B cell (primary cell): ENCODE data around the gene CCL19. TPM values are rescaled to one million over a fixed set of nuclear protein-coding genes. Genes with fewer than 3 reads are reported as not detected.

Source experiments
- ATAC-seq: fragments of 200-7000 bp; cut with Tn5 transposase; one replicate; pipeline ENCODE4 v1.10.0; 2021; ENCODE audit warnings: low read depth, mild to moderate bottlenecking, moderate number of reproducible peaks, moderate library complexity
- CTCF ChIA-PET: fragments of 350-600 bp; sonication (Branson Sonifier 250); formaldehyde crosslinking; loops from one replicate; lab custom pipeline; 2021; ENCODE audit warnings: antibody characterized with exemption, inconsistent platforms; lab: Charles Lee
- POLR2A ChIA-PET: fragments of 350-600 bp; sonication (Branson Sonifier 250); formaldehyde crosslinking; loops from one replicate; lab custom pipeline; 2021; ENCODE audit warnings: antibody characterized with exemption; lab: Charles Lee
- DNase-seq: peaks from one replicate; pipeline ENCODE4 v3.0.0; 2013
- H2AFZ ChIP-seq: 2 replicates; pipeline ENCODE4 v1.6.1; 2012; ENCODE audit warnings: mild to moderate bottlenecking, low read depth, low read length; ENCODE audit not compliant: insufficient read depth, poor library complexity, severe bottlenecking
- H3K27ac ChIP-seq, 2 donors: 1 replicate in 1 of 2; 2 replicates in 1 of 2; pipeline ENCODE4 v1.5.1; 2012 to 2013; ENCODE audit warnings: low read length in 2 of 2, mild to moderate bottlenecking in 2 of 2, moderate library complexity in 1 of 2
- H3K27me3 ChIP-seq, 4 experiments: fragments of 200-600 bp in 1 of 4; sonication (generic) in 1 of 4; replicated peaks in 1 of 4; 1 replicate in 2 of 4; 2 replicates in 2 of 4; pipeline versions ENCODE4 v1.6.1 to v1.7.0; 2013 to 2016; ENCODE audit warnings: low read length in 3 of 4, mild to moderate bottlenecking in 2 of 4, mixed read lengths in 1 of 4, moderate library complexity in 1 of 4; ENCODE audit not compliant: insufficient read depth in 4 of 4, control insufficient read depth in 3 of 4; ENCODE audit errors: control extremely low read depth in 1 of 4
- H3K36me3 ChIP-seq, 2 experiments: replicated peaks in 1 of 2; 1 replicate in 1 of 2; 2 replicates in 1 of 2; pipeline versions ENCODE4 v1.6.1 to v1.7.1; 2013; ENCODE audit warnings: low read length in 1 of 2; ENCODE audit not compliant: insufficient read depth in 2 of 2, control insufficient read depth in 1 of 2; ENCODE audit errors: control extremely low read depth in 1 of 2, extremely low read depth in 1 of 2
- H3K4me1 ChIP-seq, 2 donors: fragments of 200-600 bp in 1 of 2; sonication (generic) in 1 of 2; 1 replicate in 1 of 2; 2 replicates in 1 of 2; pipeline versions ENCODE4 v1.5.1 to v1.6.1; 2013 to 2017; ENCODE audit warnings: low read length in 2 of 2; ENCODE audit not compliant: control insufficient read depth in 2 of 2, insufficient read depth in 2 of 2
- H3K4me2 ChIP-seq: replicated peaks from 2 replicates; pipeline ENCODE3; 2012; ENCODE audit warnings: mild to moderate bottlenecking, low read depth, low read length; ENCODE audit not compliant: poor library complexity, severe bottlenecking
- H3K4me3 ChIP-seq, 5 experiments: fragments of 200-600 bp in 1 of 5; sonication (generic) in 1 of 5; 1 replicate in 3 of 5; 2 replicates in 2 of 5; pipeline versions ENCODE4 v1.5.1 to v1.7.0; 2011 to 2016; ENCODE audit warnings: low read length in 4 of 5, mild to moderate bottlenecking in 4 of 5, low read depth in 2 of 5, control low read depth in 1 of 5, moderate library complexity in 1 of 5; ENCODE audit not compliant: insufficient read depth in 1 of 5; ENCODE audit errors: control extremely low read depth in 1 of 5, extremely low read depth in 1 of 5
- H3K79me2 ChIP-seq: fragments of 200-600 bp; sonication (generic); one replicate; pipeline ENCODE4 v1.6.0; 2016; ENCODE audit warnings: low read length; ENCODE audit not compliant: control insufficient read depth, insufficient read depth
- H3K9ac ChIP-seq: fragments of 200-600 bp; sonication (generic); 2 replicates; pipeline ENCODE4 v1.6.1; 2017; ENCODE audit warnings: mild to moderate bottlenecking, low read length, moderate library complexity
- H3K9me3 ChIP-seq, 3 donors: one replicate each; pipeline versions ENCODE4 v1.6.1 to v1.7.1; 2013; ENCODE audit warnings: low read length in 2 of 3; ENCODE audit not compliant: control insufficient read depth in 2 of 3, insufficient read depth in 1 of 3; ENCODE audit errors: control extremely low read depth in 1 of 3
- H4K20me1 ChIP-seq: 2 replicates; pipeline ENCODE4 v1.6.0; 2012; ENCODE audit warnings: mild to moderate bottlenecking, low read length; ENCODE audit not compliant: insufficient read depth, control insufficient read depth, poor library complexity, severe bottlenecking
- H3K27ac Mint-ChIP-seq: one replicate; pipeline ENCODE4 v1.8.0; 2021; ENCODE audit warnings: mixed read lengths
- H3K27me3 Mint-ChIP-seq: one replicate; pipeline ENCODE4 v1.8.0; 2021; ENCODE audit warnings: mixed read lengths
- H3K4me1 Mint-ChIP-seq: one replicate; pipeline ENCODE4 v1.8.0; 2021; ENCODE audit warnings: mixed read lengths
- H3K4me3 Mint-ChIP-seq: one replicate; pipeline ENCODE4 v1.8.0; 2021; ENCODE audit warnings: mixed read lengths
- H3K9me3 Mint-ChIP-seq: one replicate; pipeline ENCODE4 v1.8.0; 2022; ENCODE audit warnings: mixed read lengths; ENCODE audit not compliant: insufficient read depth
- CTCF ChIP-seq: fragments of 200-600 bp; IDR thresholded peaks from one replicate; pipeline ENCODE4 v1.8.0; 2022; ENCODE audit warnings: antibody characterized with exemption, mild to moderate bottlenecking
- EZH2 ChIP-seq: IDR thresholded peaks from 2 replicates; pipeline ENCODE4 v1.6.1; 2012; ENCODE audit warnings: borderline replicate concordance, low read depth, mild to moderate bottlenecking, moderate library complexity, low read length; ENCODE audit not compliant: insufficient read depth, poor library complexity, severe bottlenecking
- WGBS: methylation state at CpG from one replicate; pipeline ENCODE4 v1.1.5; 2013; ENCODE audit warnings: missing lambda C conversion rate; ENCODE audit not compliant: insufficient coverage; 5-methylcytosine and 5-hydroxymethylcytosine counted together
- intact Hi-C: fragments of 100-400 bp; cut with micrococcal nuclease; formaldehyde crosslinking; loops from one replicate; pipeline ENCODE4 v1.10.0; 2022
- polyA plus RNA-seq: library from polyadenylated mRNA; depleted of rRNA; stranded (reverse); fragments of >200 nt; gene quantifications from 2 replicates; pipeline ENCODE4 v1.2.3, GENCODE V29; 2012
- total RNA-seq, 2 donors: library from RNA; stranded (reverse); fragments of 120-200 nt in 1 of 2; gene quantifications; 1 replicate in 1 of 2; 2 replicates in 1 of 2; pipeline versions ENCODE4 v1.2.3 to v1.2.4, GENCODE V29; 2013 to 2022

The CCL19 gene
- total and polyA plus RNA-seq, 2 donors (not counting 1 experiment from before 2014, with no cell fraction given), result not detected

GRCh38 chr9:34644766-34645314 is 46.2 kb downstream of the CCL19 start:
- Mint-ChIP-seq H3K4me3 (no peak overlapping the region), H3K4me1 (peaks cover 28% of the 10 kb centered on the region), H3K27ac (no peak overlapping the region), H3K9me3 (no peaks in the 10 kb centered on the region), H3K27me3 (no peaks in the 10 kb centered on the region)
- intact Hi-C loops, result no loop called here
- Histone ChIP-seq H3K4me2 (no peak overlapping the region), H3K27ac (no peak overlapping the region), H2AFZ (no peak overlapping the region), H3K4me1 (peaks cover 16 to 17% of the 10 kb centered on the region in 2 donors), H4K20me1 (peaks cover 14% of the 10 kb centered on the region), H3K36me3 (peaks cover 0 to 13% of the 10 kb centered on the region in 2 experiments), H3K79me2 (peaks cover 19% of the 10 kb centered on the region), H3K4me3 (no peak overlapping the region), H3K9me3 (no peaks in the 10 kb centered on the region), H3K9ac (no peak overlapping the region), H3K27me3 (no peaks in the 10 kb centered on the region)
- ChIA-PET POLR2A (interaction anchor here (0.8 to 1.7 kb wide), 3 partner anchors 11 to 20 kb away, joined by 3 to 4 read pairs (median 3); no protein-coding TSS in a partner anchor), CTCF (interaction anchor here (1.9 kb wide), 1 partner anchor 11 kb away, joined by 11 read pairs; no protein-coding TSS in a partner anchor)
- DNase-seq, result no peak
- TF ChIP-seq CTCF (no peak), EZH2 (no peak)
- ATAC-seq, result no peak

GRCh38 chr9:34642679-34643078 is 48.4 kb downstream of the CCL19 start:
- WGBS, result 100% methylated on average over 1 of the region's 1 CpG
- TF ChIP-seq CTCF (no peak), EZH2 (no peak)
- no peak overlapping the region for H3K27ac ChIP-seq
- ATAC-seq, result no peak
- H3K9ac ChIP-seq, result no peak overlapping the region
- Mint-ChIP-seq H3K4me3 (no peak overlapping the region), H3K4me1 (peaks cover 24% of the 10 kb centered on the region), H3K9me3 (no peaks in the 10 kb centered on the region), H3K27me3 (no peaks in the 10 kb centered on the region), H3K27ac (no peak overlapping the region)
- no peak overlapping the region for H2AFZ ChIP-seq
- no peaks in the 10 kb centered on the region for H3K9me3 ChIP-seq
- peaks cover 18 to 24% of the 10 kb centered on the region in 2 donors for H3K4me1 ChIP-seq
- peaks cover 11% of the 10 kb centered on the region for H3K79me2 ChIP-seq
- no peak overlapping the region for H3K4me3 ChIP-seq
- H4K20me1 ChIP-seq, result peaks cover 8% of the 10 kb centered on the region
- no peaks in the 10 kb centered on the region for H3K36me3 ChIP-seq
- ChIA-PET POLR2A (no interaction called here), CTCF (interaction anchor here (0.8 to 1.4 kb wide), 2 partner anchors 9 to 20 kb away, joined by 3 to 5 read pairs; partner anchors contain the start of gene CCL27)
- no peak overlapping the region for H3K4me2 ChIP-seq
- DNase-seq, result no peak
- intact Hi-C loops, result no loop called here
- no peaks in the 10 kb centered on the region for H3K27me3 ChIP-seq
